ENCODE data around the gene TMEM143. TPM values are rescaled to one million over a fixed set of nuclear protein-coding genes. Genes with fewer than 3 reads are reported as not detected.

Gene TMEM143
- total RNA-seq, result 10 to 100 TPM; 10.2 to 12.3 (median 11.1) TPM
- 8.2 TPM for total RNA-seq (2013)

- Mint-ChIP-seq H3K36me3 (no peaks in the 10 kb centered on the region), H3K9me3 (no peaks in the 10 kb centered on the region), H3K4me1 (peaks cover 14 to 23% of the 10 kb centered on the region in 2 donors), H3K27me3 (ENCODE audit: low read depth in 2 of 2) (no peaks in the 10 kb centered on the region), H3K27ac (peak within 1 kb of the TSS; percentile 90 to 99), H3K4me3 (peak within 1 kb of the TSS; percentile 90)
- Histone ChIP-seq H3K4me1 (ENCODE audit: control insufficient read depth, insufficient read depth, low read length) (peaks cover 18% of the 10 kb centered on the region), H3K36me3 (ENCODE audit: control insufficient read depth, insufficient read depth, low read length) (no peaks in the 10 kb centered on the region), H3K27ac (ENCODE audit: low read length) (peak within 1 kb of the TSS; percentile 94), H3K9me3 (ENCODE audit: control insufficient read depth, insufficient read depth, low read length) (no peaks in the 10 kb centered on the region), H3K27me3 (ENCODE audit: control insufficient read depth, insufficient read depth, low read length) (no peaks in the 10 kb centered on the region), H3K4me3 (ENCODE audit: low read length) (peak within 1 kb of the TSS; percentile 55)
- intact Hi-C loops (cut with micrococcal nuclease), result loop anchor here (1.0 to 5.0 kb wide), 5 partner anchors 27 to 55 kb away; partner anchors contain the start of gene KDELR1
- TF ChIP-seq CTCF (IDR thresholded peaks at IDR 0.05), result no peak
- peak; percentile 88 to 97 (median 88) for ATAC-seq
- WGBS (ENCODE audit: insufficient coverage), result under 1% methylated on average over 59 of the region's 59 CpGs
- peak; percentile 93 to 100 for DNase-seq
These were observed at the start of gene TMEM143, which contains the start of gene SYNGR4 for GRCh38 chr19:48363810-48364597. TSS of gene TMEM143 (minus strand) at chr19:48363940. CDS start at chr19:48363920, 20 bp downstream. TSS of gene SYNGR4 (plus strand) at chr19:48364367. CDS start at chr19:48365843, 1,476 bp downstream.

GRCh38 chr19:48405850-48406249 is 42.1 kb upstream of the TMEM143 start:
- H3K27ac ChIP-seq (ENCODE audit: low read length), result no peak overlapping the region
- DNase-seq (no peak), ATAC-seq (no peak)
- H3K4me1 ChIP-seq (ENCODE audit: control insufficient read depth, insufficient read depth, low read length), result peaks cover 14% of the 10 kb centered on the region
- peaks cover 3% of the 10 kb centered on the region for H3K27me3 ChIP-seq (ENCODE audit: control insufficient read depth, insufficient read depth, low read length)
- no peaks in the 10 kb centered on the region for H3K9me3 ChIP-seq (ENCODE audit: control insufficient read depth, insufficient read depth, low read length)
- H3K4me3 ChIP-seq (ENCODE audit: low read length), result no peak overlapping the region
- Mint-ChIP-seq H3K27me3 (ENCODE audit: low read depth in 2 of 2) (peaks cover 21 to 22% of the 10 kb centered on the region in 2 donors), H3K27ac (no peak overlapping the region), H3K9me3 (no peaks in the 10 kb centered on the region), H3K36me3 (no peaks in the 10 kb centered on the region), H3K4me3 (no peak overlapping the region), H3K4me1 (peaks cover 20 to 26% of the 10 kb centered on the region in 2 donors)
- intact Hi-C loops (cut with micrococcal nuclease), result no loop called here
- no peaks in the 10 kb centered on the region for H3K36me3 ChIP-seq (ENCODE audit: control insufficient read depth, insufficient read depth, low read length)
- 77% methylated on average over 13 of the region's 13 CpGs for WGBS (ENCODE audit: insufficient coverage)
- no peak for TF ChIP-seq CTCF (IDR thresholded peaks at IDR 0.05)

- no peaks in the 10 kb centered on the region for H3K9me3 Mint-ChIP-seq
- peaks cover 18 to 22% of the 10 kb centered on the region in 2 donors for H3K27me3 Mint-ChIP-seq (ENCODE audit: low read depth in 2 of 2)
- H3K27me3 ChIP-seq (ENCODE audit: control insufficient read depth, insufficient read depth, low read length), result peaks cover 3% of the 10 kb centered on the region
- H3K4me1 Mint-ChIP-seq, result peaks cover 20 to 30% of the 10 kb centered on the region in 2 donors
- no peak overlapping the region for H3K27ac ChIP-seq (ENCODE audit: low read length)
- H3K4me3 ChIP-seq (ENCODE audit: low read length), result no peak overlapping the region
- H3K36me3 Mint-ChIP-seq, result no peaks in the 10 kb centered on the region
- no peak for ATAC-seq
- intact Hi-C loops (cut with micrococcal nuclease), result no loop called here
- H3K4me1 ChIP-seq (ENCODE audit: control insufficient read depth, insufficient read depth, low read length), result peaks cover 18% of the 10 kb centered on the region
- no peaks in the 10 kb centered on the region for H3K9me3 ChIP-seq (ENCODE audit: control insufficient read depth, insufficient read depth, low read length)
- no peak for DNase-seq
- no peak overlapping the region for H3K27ac Mint-ChIP-seq
- whole genome bisulfite sequencing (ENCODE audit: insufficient coverage), result 89% methylated on average over 27 of the region's 27 CpGs
- H3K4me3 Mint-ChIP-seq, result no peak overlapping the region
- no peaks in the 10 kb centered on the region for H3K36me3 ChIP-seq (ENCODE audit: control insufficient read depth, insufficient read depth, low read length)
- TF ChIP-seq CTCF (IDR thresholded peaks at IDR 0.05), result no peak
These were observed 41.4 kb upstream of the TMEM143 start for GRCh38 chr19:48405010-48405659.
